HepG2 (cell line): Measurements from ENCODE around the gene DDX54. TPM values are rescaled to one million over a fixed set of nuclear protein-coding genes. Genes with fewer than 3 reads are reported as not detected.

Experiments used
- ASH2L ChIP-seq: fragments of 300-600, 200-600 bp; sonication (generic); IDR thresholded peaks from 2 replicates; pipeline ENCODE4 v1.7.0; 2017; ENCODE audit warnings: low read depth, mild to moderate bottlenecking, moderate library complexity, mixed read lengths, low read length; ENCODE audit not compliant: insufficient read length
- CENPX ChIP-seq: sonication (generic); formaldehyde crosslinking; IDR thresholded peaks from 2 replicates; pipeline ENCODE4 v1.9.0; 2021; ENCODE audit warnings: mild to moderate bottlenecking, missing genetic modification reagents, moderate library complexity
- KDM3A ChIP-seq: IDR thresholded peaks from 2 replicates; pipeline ENCODE4 v1.6.1; 2018; ENCODE audit warnings: low read depth, missing compliant biosample characterization
- KLF13 ChIP-seq: sonication (generic); formaldehyde crosslinking; IDR thresholded peaks from 2 replicates; pipeline ENCODE4 v1.4.0; 2020; ENCODE audit warnings: mild to moderate bottlenecking, missing genetic modification reagents
- MED8 ChIP-seq: sonication (generic); formaldehyde crosslinking; IDR thresholded peaks from 2 replicates; pipeline ENCODE4 v1.8.1; 2023; ENCODE audit warnings: mild to moderate bottlenecking, missing genetic modification reagents; ENCODE audit not compliant: insufficient replicate concordance
- PCBP1 ChIP-seq: fragments of 200-400 bp; formaldehyde crosslinking; IDR thresholded peaks from 2 replicates; pipeline ENCODE4 v1.6.1; 2017; ENCODE audit warnings: mild to moderate bottlenecking, low read depth, low read length, borderline replicate concordance
- POLR2A ChIP-seq, 2 experiments: IDR thresholded peaks; 2 replicates each; pipeline ENCODE4 v1.6.1; 2011; ENCODE audit warnings: low read depth in 2 of 2, low read length in 2 of 2, mild to moderate bottlenecking in 1 of 2, moderate library complexity in 1 of 2; ENCODE audit not compliant: insufficient read depth in 1 of 2
- RAD21 ChIP-seq: fragments of 450-650 bp; formaldehyde crosslinking; IDR thresholded peaks from 2 replicates; pipeline ENCODE4 v1.5.0; 2020; ENCODE audit warnings: mild to moderate bottlenecking
- RAD51 ChIP-seq: fragments of 450-650 bp; IDR thresholded peaks from 2 replicates; pipeline ENCODE4 v1.6.1; 2016; ENCODE audit warnings: borderline replicate concordance
- RFXAP ChIP-seq: sonication (generic); formaldehyde crosslinking; IDR thresholded peaks from 2 replicates; pipeline ENCODE4 v1.4.0; 2020; ENCODE audit warnings: missing genetic modification reagents, borderline replicate concordance
- ZBTB7B ChIP-seq: sonication (generic); formaldehyde crosslinking; IDR thresholded peaks from 2 replicates; pipeline ENCODE4 v1.4.0; 2020; ENCODE audit warnings: missing genetic modification reagents
- ZFP36 ChIP-seq: fragments of 150-350 bp; IDR thresholded peaks from 2 replicates; pipeline ENCODE4 v1.6.1; 2018; ENCODE audit warnings: borderline replicate concordance, low read length, low read depth; ENCODE audit not compliant: partially characterized antibody
- ZNF235 ChIP-seq: sonication (generic); formaldehyde crosslinking; IDR thresholded peaks from 2 replicates; pipeline ENCODE4 v1.8.1; 2023; ENCODE audit warnings: mild to moderate bottlenecking, missing genetic modification reagents, borderline replicate concordance
- ZNF329 ChIP-seq: sonication (generic); formaldehyde crosslinking; IDR thresholded peaks from 2 replicates; pipeline ENCODE4 v1.9.0; 2021; ENCODE audit warnings: low read depth, mild to moderate bottlenecking, missing genetic modification reagents
- ZNF644 ChIP-seq: IDR thresholded peaks from 2 replicates; pipeline ENCODE4 v1.6.1; 2016; ENCODE audit warnings: low read depth
- ZNF788 ChIP-seq: sonication (generic); formaldehyde crosslinking; IDR thresholded peaks from 2 replicates; pipeline ENCODE4 v1.5.0; 2020; ENCODE audit warnings: mild to moderate bottlenecking, missing genetic modification reagents, borderline replicate concordance
- ZNF879 ChIP-seq: sonication (generic); formaldehyde crosslinking; IDR thresholded peaks from 2 replicates; pipeline ENCODE4 v1.8.1; 2023; ENCODE audit warnings: missing genetic modification reagents
- polyA plus RNA-seq, 8 experiments: library from polyadenylated mRNA; depleted of rRNA in 3 of 8; stranded (reverse) in 7 of 8; unstranded in 1 of 8; fragments of >200 nt; fragmentation: Illumina TruSeq in 4 of 8; extraction: Trizol in 4 of 8; gene quantifications; 2 replicates each; pipeline versions ENCODE4 v1.2.1 to v1.2.3, GENCODE V29; 2011 to 2016; ENCODE audit warnings: low read depth in 4 of 8, missing spikeins in 1 of 8, mixed read lengths in 1 of 8; ENCODE audit not compliant: insufficient read depth in 1 of 8
- total RNA-seq, 5 experiments: library from RNA; depleted of rRNA; stranded (reverse); fragments of >200 nt; fragmentation: Illumina TruSeq; extraction: Trizol; gene quantifications; 2 replicates each; pipeline ENCODE4 v1.2.3, GENCODE V29; 2016; ENCODE audit warnings: low read depth in 1 of 5
- TF ChIP-seq, protein P1 (sequence below): sonication (generic); formaldehyde crosslinking; IDR thresholded peaks from 2 replicates; pipeline ENCODE4 v1.4.0; 2020; ENCODE audit warnings: mild to moderate bottlenecking, missing genetic modification reagents
- TF ChIP-seq, protein P2 (sequence below): sonication (generic); formaldehyde crosslinking; IDR thresholded peaks from 2 replicates; pipeline ENCODE4 v1.4.0; 2020; ENCODE audit warnings: missing genetic modification reagents
- TF ChIP-seq, protein P3 (sequence below): sonication (generic); formaldehyde crosslinking; IDR thresholded peaks from 2 replicates; pipeline ENCODE4 v1.4.0; 2020; ENCODE audit warnings: missing genetic modification reagents
- TF ChIP-seq, protein P4 (sequence below): sonication (generic); formaldehyde crosslinking; IDR thresholded peaks from 2 replicates; pipeline ENCODE4 v1.8.0; 2022; ENCODE audit warnings: missing genetic modification reagents, mild to moderate bottlenecking, inconsistent platforms, borderline replicate concordance

Gene DDX54
- total and polyA plus RNA-seq, 2 of the 13 experiments (the other 11 are each of a cell fraction or from before 2014, with no cell fraction given), result 59.7 to 61.1 TPM

DNA sequence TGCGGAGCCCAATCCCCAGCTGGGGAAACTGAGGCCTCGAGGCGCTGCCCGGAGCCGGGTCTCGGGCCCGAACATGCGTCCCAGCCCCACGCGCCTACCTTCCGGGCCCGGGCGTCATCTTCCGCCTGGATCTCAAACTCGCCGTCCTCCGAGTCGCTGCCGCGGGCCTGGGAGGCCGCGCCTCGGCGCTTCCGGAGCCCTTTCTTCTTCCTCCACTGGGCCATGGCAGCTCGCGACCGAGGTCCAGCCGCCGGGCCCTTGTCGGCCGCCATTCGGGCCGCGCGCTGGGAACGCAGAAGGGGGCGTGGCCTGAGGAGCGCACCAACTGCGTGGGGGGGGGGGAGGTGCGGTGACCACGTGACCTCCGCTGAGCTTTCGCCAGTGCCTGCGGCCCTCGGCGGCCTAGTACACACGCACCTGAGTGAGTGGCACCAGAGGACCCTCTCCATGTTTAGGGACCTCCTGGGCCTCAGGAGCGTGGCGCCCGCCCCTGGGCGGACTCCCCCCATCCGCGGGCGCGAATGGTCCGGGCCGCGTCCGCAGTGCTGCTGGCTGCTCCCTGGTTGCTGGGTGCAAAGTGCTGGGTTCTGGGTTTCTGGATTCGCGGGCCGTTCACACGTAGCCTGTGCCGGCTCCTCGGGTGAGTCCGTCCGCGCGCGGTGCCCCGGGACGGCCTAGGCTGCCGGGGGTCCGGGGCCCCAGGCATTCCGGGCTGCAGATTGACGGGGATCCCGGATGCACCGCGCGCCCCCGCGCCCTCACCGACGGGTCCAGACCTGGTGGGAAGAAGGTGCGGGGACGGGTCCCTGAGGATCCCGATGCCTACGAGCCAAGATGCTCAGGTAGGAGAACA lies at the start of gene DDX54, which contains the start of gene RITA1 (continued):
- TF ChIP-seq PCBP1, result no peak
- TF ChIP-seq ZNF879 (CRISPR knock-in tag), result peak; percentile 14; the same call in 1 of the 2 replicates
- no peak for TF ChIP-seq ZNF644 (CRISPR knock-in tag)
- no peak for TF ChIP-seq ZFP36
- TF ChIP-seq POLR2A (IDR thresholded peaks at IDR 0.05; ENCODE audit: insufficient read depth in 1 of 2, low read depth in 2 of 2, low read length in 2 of 2), result peak; percentile 70 to 86; a peak in 3 of 4 replicates
- peak; percentile 78 for TF ChIP-seq ZNF329
- TF ChIP-seq RFXAP (CRISPR knock-in tag), result 0 out of 2 replicates have a peak, but pooled peaks have one; percentile 54
- no peak for TF ChIP-seq RAD21 (CRISPR knock-in tag)
- TF ChIP-seq MED8 (CRISPR knock-in tag), result peak; percentile 86
- TF ChIP-seq ZNF788 (CRISPR knock-in tag), result peak; percentile 56
- no peak for TF ChIP-seq CENPX (CRISPR knock-in tag)
- peak; percentile 94 for TF ChIP-seq ZBTB7B
- TF ChIP-seq, protein P1, sequence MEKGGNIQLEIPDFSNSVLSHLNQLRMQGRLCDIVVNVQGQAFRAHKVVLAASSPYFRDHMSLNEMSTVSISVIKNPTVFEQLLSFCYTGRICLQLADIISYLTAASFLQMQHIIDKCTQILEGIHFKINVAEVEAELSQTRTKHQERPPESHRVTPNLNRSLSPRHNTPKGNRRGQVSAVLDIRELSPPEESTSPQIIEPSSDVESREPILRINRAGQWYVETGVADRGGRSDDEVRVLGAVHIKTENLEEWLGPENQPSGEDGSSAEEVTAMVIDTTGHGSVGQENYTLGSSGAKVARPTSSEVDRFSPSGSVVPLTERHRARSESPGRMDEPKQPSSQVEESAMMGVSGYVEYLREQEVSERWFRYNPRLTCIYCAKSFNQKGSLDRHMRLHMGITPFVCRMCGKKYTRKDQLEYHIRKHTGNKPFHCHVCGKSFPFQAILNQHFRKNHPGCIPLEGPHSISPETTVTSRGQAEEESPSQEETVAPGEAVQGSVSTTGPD (CRISPR knock-in tag), result no peak
- 0 out of 2 replicates have a peak, but pooled peaks have one; percentile 45 for TF ChIP-seq KLF13 (CRISPR knock-in tag)
- TF ChIP-seq ZNF235 (CRISPR knock-in tag), result peak; percentile 40; the same call in 1 of the 2 replicates
- TF ChIP-seq, protein P2, sequence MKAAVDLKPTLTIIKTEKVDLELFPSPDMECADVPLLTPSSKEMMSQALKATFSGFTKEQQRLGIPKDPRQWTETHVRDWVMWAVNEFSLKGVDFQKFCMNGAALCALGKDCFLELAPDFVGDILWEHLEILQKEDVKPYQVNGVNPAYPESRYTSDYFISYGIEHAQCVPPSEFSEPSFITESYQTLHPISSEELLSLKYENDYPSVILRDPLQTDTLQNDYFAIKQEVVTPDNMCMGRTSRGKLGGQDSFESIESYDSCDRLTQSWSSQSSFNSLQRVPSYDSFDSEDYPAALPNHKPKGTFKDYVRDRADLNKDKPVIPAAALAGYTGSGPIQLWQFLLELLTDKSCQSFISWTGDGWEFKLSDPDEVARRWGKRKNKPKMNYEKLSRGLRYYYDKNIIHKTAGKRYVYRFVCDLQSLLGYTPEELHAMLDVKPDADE (CRISPR knock-in tag), result no peak
- TF ChIP-seq RAD51, result peak; percentile 96
- TF ChIP-seq KDM3A (CRISPR knock-in tag), result peak; percentile 38; the same call in 1 of the 2 replicates
- TF ChIP-seq, protein P3, sequence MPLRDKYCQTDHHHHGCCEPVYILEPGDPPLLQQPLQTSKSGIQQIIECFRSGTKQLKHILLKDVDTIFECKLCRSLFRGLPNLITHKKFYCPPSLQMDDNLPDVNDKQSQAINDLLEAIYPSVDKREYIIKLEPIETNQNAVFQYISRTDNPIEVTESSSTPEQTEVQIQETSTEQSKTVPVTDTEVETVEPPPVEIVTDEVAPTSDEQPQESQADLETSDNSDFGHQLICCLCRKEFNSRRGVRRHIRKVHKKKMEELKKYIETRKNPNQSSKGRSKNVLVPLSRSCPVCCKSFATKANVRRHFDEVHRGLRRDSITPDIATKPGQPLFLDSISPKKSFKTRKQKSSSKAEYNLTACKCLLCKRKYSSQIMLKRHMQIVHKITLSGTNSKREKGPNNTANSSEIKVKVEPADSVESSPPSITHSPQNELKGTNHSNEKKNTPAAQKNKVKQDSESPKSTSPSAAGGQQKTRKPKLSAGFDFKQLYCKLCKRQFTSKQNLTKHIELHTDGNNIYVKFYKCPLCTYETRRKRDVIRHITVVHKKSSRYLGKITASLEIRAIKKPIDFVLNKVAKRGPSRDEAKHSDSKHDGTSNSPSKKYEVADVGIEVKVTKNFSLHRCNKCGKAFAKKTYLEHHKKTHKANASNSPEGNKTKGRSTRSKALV (CRISPR knock-in tag), result no peak; the same call in 1 of the 2 replicates
- TF ChIP-seq, protein P4, sequence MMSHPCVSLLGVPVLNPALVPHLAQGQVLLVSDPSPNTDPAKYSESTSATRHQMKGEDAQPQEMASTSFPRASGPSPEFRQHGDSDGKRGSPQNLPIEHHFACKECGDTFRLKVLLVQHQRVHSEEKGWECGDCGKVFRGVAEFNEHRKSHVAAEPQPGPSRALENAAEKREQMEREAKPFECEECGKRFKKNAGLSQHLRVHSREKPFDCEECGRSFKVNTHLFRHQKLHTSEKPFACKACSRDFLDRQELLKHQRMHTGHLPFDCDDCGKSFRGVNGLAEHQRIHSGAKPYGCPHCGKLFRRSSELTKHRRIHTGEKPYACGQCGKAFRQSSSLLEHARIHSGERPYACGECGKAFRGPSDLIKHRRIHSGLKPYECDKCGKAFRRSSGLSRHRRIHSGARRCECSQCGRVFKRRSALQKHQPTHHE (CRISPR knock-in tag), result peak; percentile 67; the same call in 1 of the 2 replicates
- peak; percentile 83 for TF ChIP-seq ASH2L
